ENCODE measurements around the gene TP73. TPM values are rescaled to one million over a fixed set of nuclear protein-coding genes. Genes with fewer than 3 reads are reported as not detected.

The TP73 gene
- total RNA-seq, 1 donor: not detected

DNA sequence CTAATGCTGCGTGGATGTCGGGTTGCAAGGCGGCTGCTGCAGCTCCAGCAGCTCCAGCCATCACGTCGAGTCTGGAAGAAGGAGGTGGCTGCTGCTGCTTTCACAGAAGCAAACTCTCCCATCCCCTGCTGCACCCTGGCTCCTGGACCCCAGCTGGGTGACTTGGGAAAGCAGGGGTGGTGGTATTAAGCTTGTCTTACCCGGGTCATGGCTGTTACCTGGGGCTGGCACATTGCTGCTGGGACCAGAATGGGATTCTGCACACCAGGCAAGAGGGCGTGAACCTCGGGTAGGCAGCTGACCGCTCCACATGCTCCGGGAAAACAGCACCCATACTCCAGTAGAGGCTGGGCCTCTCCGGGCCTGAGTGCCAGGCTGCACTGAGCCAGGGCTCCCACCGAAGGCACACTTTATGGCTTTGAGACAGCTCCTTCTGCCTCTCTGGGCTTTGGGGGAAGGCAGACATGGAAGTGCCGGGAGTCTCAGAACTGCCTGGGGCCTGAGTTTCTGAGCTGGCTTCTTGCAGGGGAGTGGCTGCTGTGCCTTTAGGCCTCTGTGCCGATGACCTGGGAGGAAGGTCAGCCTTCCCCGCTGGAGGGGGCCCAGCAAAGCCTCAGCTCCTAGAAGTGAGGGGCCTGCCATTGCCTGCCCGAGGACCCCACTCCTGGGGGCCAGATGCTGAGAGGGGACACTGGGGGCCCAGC is 121.4 kb downstream of the TP73 start:
- H3K27me3 ChIP-seq (ENCODE audit: insufficient read depth, low read length): no peaks in the 10 kb centered on the region
- H3K4me3 ChIP-seq (ENCODE audit: low read length): no peak overlapping the region
- no peaks in the 10 kb centered on the region for H3K9me3 ChIP-seq (ENCODE audit: low read depth, low read length)
- H3K4me1 ChIP-seq (ENCODE audit: insufficient read depth, low read length): peaks cover 19% of the 10 kb centered on the region

DNA sequence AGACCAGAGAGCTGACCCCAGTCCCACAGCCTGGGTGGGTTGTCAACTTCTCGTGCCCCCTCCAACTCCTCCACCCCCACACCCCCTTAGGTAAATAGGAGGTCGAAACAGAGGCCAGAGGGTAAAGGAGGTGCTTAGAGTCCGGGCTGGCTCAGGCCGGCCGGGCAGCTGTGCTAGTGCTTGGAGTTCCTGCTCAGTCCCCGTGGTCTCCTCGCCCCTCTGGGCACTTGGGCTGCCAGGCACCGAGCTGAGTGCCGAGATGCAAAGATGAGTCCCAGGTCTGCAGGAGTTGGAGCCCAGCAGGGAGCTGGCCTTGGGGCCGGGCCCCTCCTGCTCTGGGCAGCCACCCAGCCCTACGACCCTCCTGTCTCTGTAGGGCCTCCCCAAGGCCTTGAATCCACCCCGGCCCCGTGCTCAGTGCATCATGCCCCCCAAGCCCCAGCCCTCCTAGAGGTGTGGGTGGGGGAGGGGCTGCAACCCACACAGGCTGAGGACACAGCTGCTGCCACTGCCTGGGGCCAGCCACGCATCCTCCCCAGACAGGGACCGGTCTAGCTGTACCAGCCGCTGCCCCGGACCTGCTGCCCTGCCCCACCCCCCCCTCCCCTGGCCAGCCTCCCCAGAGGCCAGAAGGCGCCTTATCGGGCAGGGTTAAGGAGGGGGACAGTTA is 122.1 kb downstream of the TP73 start:
- peaks cover 19% of the 10 kb centered on the region for H3K4me1 ChIP-seq (ENCODE audit: insufficient read depth, low read length)
- H3K27me3 ChIP-seq (ENCODE audit: insufficient read depth, low read length): no peaks in the 10 kb centered on the region
- no peaks in the 10 kb centered on the region for H3K9me3 ChIP-seq (ENCODE audit: low read depth, low read length)
- no peak overlapping the region for H3K4me3 ChIP-seq (ENCODE audit: low read length)

DNA sequence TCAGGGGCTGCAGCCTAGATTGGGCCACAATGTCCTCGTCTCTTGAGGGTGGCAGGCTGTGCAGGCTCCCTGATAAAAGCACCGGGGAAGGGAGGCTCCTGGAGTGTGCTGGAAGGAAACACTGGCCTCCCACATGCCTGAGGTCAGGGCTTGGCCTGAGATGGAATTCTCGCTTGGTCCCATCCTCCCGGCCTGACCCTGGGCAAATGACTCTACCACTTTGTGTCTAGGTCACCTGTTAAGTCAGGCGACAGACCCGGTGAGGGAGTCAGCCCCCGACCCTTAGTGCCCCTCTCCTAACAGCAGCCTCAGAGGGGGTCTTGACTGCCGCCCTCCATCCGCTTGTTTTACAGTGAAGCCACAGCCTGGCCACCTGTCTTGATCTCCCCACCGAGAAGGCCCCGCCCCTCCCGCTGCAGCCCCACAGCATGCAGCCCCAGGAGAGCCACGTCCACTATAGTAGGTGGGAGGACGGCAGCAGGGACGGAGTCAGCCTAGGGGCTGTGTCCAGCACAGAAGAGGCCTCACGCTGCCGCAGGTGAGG is 122.7 kb downstream of the TP73 start:
- no peaks in the 10 kb centered on the region for H3K27me3 ChIP-seq (ENCODE audit: insufficient read depth, low read length)
- no peaks in the 10 kb centered on the region for H3K9me3 ChIP-seq (ENCODE audit: low read depth, low read length)
- H3K4me3 ChIP-seq (ENCODE audit: low read length): no peak overlapping the region
- peaks cover 19% of the 10 kb centered on the region for H3K4me1 ChIP-seq (ENCODE audit: insufficient read depth, low read length)

DNA sequence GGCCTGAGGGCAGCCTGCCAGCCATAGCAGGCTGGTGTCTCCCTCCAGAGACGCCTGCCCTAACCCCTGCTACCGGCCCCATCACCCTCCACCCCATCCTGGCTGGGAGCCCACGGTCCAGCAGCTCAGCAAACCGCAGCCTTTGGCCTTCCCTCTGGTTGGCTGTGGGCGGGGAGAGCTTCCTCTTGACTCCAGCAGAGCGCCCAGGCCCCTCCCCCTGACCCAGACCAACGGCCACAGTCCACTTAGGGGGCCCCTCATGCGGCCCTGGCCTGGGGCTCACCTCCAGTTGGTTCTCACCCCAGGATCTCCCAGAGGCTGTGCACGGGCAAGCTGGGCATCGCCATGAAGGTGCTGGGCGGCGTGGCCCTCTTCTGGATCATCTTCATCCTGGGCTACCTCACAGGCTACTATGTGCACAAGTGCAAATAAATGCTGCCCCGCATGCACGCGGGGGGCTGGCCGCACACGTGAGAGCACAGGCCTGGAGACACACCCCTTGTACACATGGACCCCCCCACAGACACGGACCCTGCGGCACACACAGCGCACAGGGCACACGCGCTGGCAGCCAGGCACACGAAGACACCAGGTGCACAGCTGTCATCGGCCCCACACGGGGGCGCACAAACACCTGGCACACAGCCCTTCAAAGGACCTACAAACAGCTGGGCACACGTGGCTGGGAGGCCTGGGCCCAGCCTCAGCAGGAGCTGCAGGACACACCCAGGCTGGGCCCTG is 123.3 kb downstream of the TP73 start:
- H3K9me3 ChIP-seq (ENCODE audit: low read depth, low read length): no peaks in the 10 kb centered on the region
- peaks cover 19% of the 10 kb centered on the region for H3K4me1 ChIP-seq (ENCODE audit: insufficient read depth, low read length)
- H3K27me3 ChIP-seq (ENCODE audit: insufficient read depth, low read length): no peaks in the 10 kb centered on the region
- H3K4me3 ChIP-seq (ENCODE audit: low read length): no peak overlapping the region

DNA sequence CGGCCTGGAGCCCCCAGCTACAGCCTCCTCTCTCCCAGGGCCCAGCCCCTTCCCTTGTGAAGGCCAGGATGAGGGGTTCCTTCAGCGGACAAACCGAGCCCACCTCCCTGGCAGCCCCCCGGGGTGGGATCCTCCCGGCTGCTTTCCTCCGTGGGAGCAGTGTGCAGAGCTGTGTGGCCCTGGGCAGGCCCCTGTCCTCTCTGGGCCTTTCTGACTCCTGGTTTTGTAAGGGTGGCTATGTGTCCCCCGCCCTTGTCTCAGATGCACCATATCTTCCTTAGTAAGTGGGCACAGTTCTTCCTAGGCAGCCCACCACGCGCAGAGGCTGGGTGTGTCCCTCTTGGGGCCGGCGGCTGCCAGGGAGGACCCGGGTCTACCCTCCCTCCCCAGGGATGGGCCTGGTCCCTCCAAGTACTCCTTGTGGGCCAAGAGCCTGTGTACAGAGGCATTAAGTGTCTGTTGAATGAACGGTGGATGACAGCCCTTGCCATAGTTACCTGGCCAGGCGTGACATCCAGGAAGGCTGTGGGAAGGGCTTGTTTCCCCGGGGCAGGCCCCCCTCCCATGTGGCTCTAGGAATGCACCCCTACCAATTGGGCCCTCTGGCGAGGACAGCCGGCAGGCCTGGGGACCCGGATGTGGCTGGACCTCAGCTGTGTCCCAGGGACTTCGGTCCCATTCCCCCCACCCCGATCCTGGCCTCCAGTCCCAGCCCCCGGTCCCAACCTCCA is 124.1 kb downstream of the TP73 start:
- no peaks in the 10 kb centered on the region for H3K9me3 ChIP-seq (ENCODE audit: low read depth, low read length)
- H3K4me3 ChIP-seq (ENCODE audit: low read length): no peak overlapping the region
- H3K4me1 ChIP-seq (ENCODE audit: insufficient read depth, low read length): peaks cover 17% of the 10 kb centered on the region
- no peaks in the 10 kb centered on the region for H3K27me3 ChIP-seq (ENCODE audit: insufficient read depth, low read length)

DNA sequence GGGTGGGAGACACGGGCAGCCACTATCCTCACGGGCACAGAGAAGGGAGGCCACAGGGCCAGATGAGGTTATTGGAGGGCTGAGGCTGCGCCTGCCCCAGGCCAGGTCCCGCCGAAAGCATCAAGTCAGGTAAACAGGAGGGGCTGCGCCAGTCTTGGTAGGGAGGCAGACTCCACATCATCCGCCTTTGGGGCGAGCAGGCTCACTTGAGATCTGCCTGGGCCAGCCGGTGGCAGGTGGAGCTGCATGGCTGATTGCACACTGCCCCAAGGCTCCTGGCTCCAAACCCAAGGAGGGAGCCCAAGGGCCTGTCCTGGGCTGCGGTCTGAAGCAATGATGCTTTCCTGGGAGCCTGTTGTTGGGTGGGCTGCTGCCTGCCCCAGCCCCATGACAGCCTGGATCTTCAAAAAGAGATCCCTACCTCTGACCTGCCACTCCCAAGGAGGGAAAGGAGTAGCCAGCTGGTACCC is 124.8 kb downstream of the TP73 start:
- Histone ChIP-seq H3K4me1 (ENCODE audit: insufficient read depth, low read length) (peaks cover 9% of the 10 kb centered on the region), H3K9me3 (ENCODE audit: low read depth, low read length) (no peaks in the 10 kb centered on the region), H3K4me3 (ENCODE audit: low read length) (no peak overlapping the region), H3K27me3 (ENCODE audit: insufficient read depth, low read length) (no peaks in the 10 kb centered on the region)

DNA sequence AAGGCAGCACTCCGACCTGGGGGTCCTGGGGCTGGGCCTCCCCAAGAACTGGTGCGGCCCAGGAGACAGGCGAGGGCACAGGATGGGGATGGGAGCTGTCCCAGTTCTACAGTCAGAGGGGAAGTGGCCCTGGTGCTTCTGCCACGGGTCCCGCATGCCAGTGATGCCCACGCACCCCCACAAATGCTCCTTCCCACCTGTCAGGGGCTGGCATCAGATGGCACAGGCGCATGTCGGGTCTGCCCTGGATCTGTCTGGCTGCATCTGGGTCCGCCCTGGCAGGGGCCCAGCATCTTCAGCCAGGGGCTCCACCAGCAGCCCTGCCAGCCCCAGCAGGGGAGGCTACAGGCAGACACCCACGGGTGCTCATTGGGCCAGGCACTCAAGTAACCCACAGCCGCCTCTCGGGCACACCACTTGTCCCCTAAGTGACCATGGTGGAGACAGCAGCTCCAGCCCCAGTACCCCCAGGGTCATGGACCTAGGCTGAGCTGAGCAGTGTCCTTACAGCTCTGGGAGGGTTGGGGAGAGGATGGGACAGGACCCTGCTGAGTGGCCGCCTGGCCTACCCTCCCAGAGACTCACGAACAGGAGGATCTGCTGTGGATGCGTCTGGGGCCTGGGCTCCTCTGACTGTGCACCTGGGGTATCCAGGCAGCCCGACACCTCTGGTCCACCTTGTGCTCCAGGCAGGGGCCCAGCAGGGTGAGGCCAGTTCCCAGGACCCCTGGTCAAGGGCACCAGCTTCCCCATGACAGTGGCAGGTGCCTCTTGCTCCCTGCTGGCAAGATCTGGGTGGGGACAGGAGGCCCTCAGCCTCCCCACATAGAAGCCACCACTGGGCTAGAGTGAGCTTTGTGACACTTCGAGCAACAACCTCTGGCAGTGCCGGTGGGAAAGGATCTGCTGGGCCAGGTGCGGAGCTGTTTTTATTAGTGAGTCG is 125.6 kb downstream of the TP73 start:
- Histone ChIP-seq H3K9me3 (ENCODE audit: low read depth, low read length) (no peaks in the 10 kb centered on the region), H3K27me3 (ENCODE audit: insufficient read depth, low read length) (no peaks in the 10 kb centered on the region), H3K4me3 (ENCODE audit: low read length) (no peak overlapping the region), H3K4me1 (ENCODE audit: insufficient read depth, low read length) (peaks cover 9% of the 10 kb centered on the region)

DNA sequence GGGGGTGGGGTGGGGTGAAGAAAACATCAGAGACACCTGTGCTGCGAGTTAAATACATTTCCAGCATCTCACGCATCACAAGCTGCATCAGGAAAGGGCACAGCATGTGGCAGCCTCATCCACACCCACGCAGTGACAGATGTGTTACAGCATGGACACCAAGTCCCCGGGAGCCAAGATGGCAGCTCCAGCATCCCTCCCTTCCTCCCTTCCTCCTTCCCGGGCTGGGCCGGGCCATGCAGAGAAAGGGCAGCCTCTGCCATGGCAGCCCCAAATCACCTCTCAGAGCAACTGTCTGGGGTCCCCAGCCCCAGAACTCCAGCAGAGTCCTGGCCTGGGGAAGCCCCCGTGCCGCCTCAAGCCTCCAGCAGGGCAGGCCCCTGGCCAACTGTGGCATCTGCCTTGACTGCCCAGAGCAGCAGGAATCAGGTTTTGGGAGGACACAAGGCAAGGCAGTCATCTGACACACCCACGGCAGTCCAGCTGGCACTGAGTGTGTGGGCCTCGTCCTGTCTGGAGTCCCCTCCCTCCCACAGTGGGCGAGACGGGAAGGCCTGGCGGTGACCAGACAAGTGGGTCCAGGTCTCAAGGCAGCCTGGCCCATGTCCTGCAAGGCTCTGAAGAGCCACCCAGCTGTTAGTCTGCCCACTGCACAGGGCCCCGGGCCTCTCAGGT is 126.4 kb downstream of the TP73 start:
- Histone ChIP-seq H3K4me1 (ENCODE audit: insufficient read depth, low read length) (peaks cover 9% of the 10 kb centered on the region), H3K9me3 (ENCODE audit: low read depth, low read length) (no peaks in the 10 kb centered on the region), H3K4me3 (ENCODE audit: low read length) (no peak overlapping the region), H3K27me3 (ENCODE audit: insufficient read depth, low read length) (no peaks in the 10 kb centered on the region)

DNA sequence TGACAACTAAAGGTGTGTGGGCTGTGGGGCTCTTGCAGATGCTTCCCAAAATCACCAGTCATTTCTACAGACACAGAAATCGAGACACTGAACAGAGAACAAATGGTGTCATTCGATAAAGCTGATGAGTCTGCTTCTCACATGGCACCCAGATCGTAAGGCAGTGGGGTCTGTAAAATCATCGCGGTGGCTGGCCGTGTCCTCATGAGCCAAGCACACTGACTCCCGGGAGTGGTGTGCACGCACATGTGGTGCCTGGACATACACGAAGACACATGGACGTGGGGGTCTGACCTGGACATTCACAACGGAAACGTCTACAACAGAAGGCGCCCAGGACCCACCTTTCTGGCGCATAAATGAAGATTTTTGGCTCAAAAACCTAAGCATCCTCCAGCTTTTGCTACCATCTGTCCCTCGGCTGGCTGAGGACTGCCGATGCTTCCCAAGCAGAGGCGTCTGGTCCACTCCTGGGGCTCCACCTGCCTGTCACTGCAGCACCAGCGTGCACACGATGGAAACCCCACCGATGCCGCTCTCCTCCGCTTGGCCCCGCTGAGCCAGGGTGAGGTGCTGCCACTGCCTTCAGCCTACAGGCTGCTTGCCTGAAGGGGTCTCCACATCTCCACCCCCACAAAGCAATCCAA is 127.1 kb downstream of the TP73 start:
- Histone ChIP-seq H3K4me1 (ENCODE audit: insufficient read depth, low read length) (peaks cover 9% of the 10 kb centered on the region), H3K27me3 (ENCODE audit: insufficient read depth, low read length) (no peaks in the 10 kb centered on the region), H3K9me3 (ENCODE audit: low read depth, low read length) (no peaks in the 10 kb centered on the region), H3K4me3 (ENCODE audit: low read length) (no peak overlapping the region)

DNA sequence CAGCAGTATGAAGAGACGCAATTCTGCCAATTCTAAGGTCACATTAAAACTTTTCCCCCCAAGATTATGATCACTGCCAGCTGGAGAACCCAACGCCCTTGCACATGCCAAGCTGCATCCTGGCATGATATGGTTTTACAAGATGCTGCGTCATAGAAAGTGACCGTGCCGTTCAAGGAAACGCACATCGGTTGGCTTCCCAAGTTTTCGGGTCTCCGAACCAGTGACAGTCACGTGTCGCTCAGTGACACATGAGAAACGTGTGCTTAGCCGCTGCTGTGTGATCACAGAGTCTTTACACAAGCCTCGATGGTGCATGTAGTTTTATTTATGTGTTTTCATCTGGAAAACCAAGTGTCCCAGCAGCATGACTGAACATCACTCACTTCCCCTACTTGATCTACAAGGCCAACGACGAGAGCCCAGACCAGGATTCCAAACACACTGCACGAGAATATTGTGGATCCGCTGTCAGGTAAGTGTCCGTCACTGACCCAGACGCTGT is 127.6 kb downstream of the TP73 start:
- H3K4me1 ChIP-seq (ENCODE audit: insufficient read depth, low read length): peaks cover 9% of the 10 kb centered on the region
- no peaks in the 10 kb centered on the region for H3K9me3 ChIP-seq (ENCODE audit: low read depth, low read length)
- H3K4me3 ChIP-seq (ENCODE audit: low read length): no peak overlapping the region
- H3K27me3 ChIP-seq (ENCODE audit: insufficient read depth, low read length): no peaks in the 10 kb centered on the region

DNA sequence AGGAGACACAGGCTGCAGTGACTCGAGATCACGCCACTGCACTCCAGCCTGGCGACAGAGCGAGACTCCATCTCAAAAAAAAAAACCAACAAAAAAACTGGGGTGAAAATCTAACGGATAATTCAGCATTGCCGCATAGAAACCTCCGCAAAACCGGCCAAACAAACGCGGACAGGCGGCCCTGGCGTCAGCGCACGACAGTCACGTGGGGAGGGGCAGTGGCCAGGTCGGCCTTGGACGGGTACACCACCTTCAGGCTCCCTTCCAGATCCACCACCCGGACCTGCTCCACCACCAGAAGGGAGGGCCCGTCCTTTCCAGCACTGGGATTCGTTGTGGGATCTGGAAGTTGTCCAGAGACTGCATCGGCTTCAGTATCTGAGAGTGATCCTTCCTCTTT is 128.6 kb downstream of the TP73 start:
- H3K27me3 ChIP-seq (ENCODE audit: insufficient read depth, low read length): no peaks in the 10 kb centered on the region

DNA sequence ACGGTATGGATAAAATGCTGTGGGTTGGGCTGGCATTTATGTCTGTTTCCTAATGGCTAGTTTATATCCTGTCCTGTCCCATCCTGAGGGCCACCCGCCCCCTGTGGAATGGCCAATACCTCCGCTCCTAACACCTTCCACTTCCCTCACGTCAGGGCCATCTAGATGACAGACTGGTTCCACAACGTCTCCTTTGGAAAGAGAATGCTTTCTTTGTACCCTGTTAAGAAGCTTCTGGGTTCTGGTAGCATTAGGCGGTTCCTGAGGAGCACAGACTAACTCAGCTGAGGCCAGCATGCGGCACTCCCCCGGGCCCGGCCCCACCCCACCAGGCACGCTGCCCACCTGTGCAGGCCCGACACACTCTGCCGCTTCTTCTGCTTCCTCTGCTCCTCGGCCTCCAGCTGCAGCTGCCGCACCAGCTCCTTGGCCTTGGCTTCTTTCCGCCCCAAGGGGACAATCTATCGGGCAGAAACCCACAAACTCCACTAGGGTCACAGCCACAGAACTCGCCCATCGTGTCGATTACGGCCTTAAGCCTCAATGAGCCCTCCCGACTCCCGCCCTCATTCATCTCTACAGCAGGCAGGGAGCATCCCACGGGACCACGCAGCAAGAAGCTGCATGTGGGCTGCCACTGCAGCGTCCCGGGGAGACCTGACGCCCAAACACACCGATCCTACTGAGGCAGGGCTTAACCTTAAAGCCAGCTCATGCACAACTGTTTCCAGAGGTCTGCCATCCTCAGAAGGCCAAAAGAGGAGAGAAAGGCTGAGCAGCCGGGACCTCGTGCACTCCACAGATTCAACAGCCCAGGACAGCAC is 131.5 kb downstream of the TP73 start:
- Histone ChIP-seq H3K4me3 (ENCODE audit: low read length) (no peak overlapping the region), H3K27me3 (ENCODE audit: insufficient read depth, low read length) (no peaks in the 10 kb centered on the region), H3K9me3 (ENCODE audit: low read depth, low read length) (no peaks in the 10 kb centered on the region), H3K4me1 (ENCODE audit: insufficient read depth, low read length) (no peaks in the 10 kb centered on the region)

More for the DNA sequence above, 128.6 kb downstream of the TP73 start:
- H3K4me3 ChIP-seq (ENCODE audit: low read length): no peak overlapping the region
- no peaks in the 10 kb centered on the region for H3K9me3 ChIP-seq (ENCODE audit: low read depth, low read length)
- H3K4me1 ChIP-seq (ENCODE audit: insufficient read depth, low read length): no peaks in the 10 kb centered on the region

Data from mononuclear cell (primary cell).